PC-9 (cell line): ENCODE results near the gene TFEC.

Experiments used
- EZH2 ChIP-seq: fragments of 200-600 bp; sonication (generic); IDR thresholded peaks from 2 replicates; pipeline ENCODE4 v1.8.0; 2017; ENCODE audit warnings: antibody characterized with exemption, low read depth
- TF ChIP-seq, protein P1 (sequence below): fragments of 200-600 bp; sonication (generic); conservative IDR thresholded peaks from 2 replicates; pipeline ENCODE4 v1.6.1; 2017; ENCODE audit warnings: mixed run types, antibody characterized with exemption, mild to moderate bottlenecking, moderate library complexity

DNA sequence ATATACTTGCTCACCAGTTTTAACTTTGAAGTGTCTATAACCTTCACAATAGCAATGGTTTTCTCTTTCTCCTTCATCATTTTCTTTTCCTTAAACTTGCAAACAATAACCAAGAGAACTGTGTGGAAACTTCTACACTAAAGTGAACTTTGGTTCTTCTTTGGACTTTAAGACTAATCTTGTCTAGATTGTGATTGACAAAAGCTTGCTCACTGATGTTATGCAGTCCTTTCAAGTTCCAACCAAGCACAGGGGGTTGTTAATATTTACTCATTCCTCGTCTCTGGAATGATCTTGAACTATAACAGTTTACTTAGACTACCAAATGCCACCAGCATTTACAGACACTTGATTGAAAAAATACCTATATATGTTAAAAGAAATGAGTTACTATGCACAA is 62.4 kb downstream of the TFEC start:
- TF ChIP-seq, protein P1, sequence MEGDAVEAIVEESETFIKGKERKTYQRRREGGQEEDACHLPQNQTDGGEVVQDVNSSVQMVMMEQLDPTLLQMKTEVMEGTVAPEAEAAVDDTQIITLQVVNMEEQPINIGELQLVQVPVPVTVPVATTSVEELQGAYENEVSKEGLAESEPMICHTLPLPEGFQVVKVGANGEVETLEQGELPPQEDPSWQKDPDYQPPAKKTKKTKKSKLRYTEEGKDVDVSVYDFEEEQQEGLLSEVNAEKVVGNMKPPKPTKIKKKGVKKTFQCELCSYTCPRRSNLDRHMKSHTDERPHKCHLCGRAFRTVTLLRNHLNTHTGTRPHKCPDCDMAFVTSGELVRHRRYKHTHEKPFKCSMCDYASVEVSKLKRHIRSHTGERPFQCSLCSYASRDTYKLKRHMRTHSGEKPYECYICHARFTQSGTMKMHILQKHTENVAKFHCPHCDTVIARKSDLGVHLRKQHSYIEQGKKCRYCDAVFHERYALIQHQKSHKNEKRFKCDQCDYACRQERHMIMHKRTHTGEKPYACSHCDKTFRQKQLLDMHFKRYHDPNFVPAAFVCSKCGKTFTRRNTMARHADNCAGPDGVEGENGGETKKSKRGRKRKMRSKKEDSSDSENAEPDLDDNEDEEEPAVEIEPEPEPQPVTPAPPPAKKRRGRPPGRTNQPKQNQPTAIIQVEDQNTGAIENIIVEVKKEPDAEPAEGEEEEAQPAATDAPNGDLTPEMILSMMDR, result no peak
- no peak for TF ChIP-seq EZH2
